ENCODE data around the gene NWD2. TPM values are rescaled to one million over a fixed set of nuclear protein-coding genes. Genes with fewer than 3 reads are reported as not detected.

NWD2 gene
- total and polyA plus RNA-seq, 2 donors (not counting 1 experiment from before 2014, with no cell fraction given) = not detected

- Histone ChIP-seq H3K36me3 (ENCODE audit: control insufficient read depth, insufficient read depth, low read length) (no peaks in the 10 kb centered on the region), H2AFZ (ENCODE audit: low read length) (no peak overlapping the region), H3K27me3 (ENCODE audit: control insufficient read depth, insufficient read depth, low read length) (no peaks in the 10 kb centered on the region), H3K27ac (ENCODE audit: insufficient read depth, low read length) (no peak overlapping the region), H3K9ac (ENCODE audit: insufficient read depth, low read length) (no peak overlapping the region), H3K4me1 (ENCODE audit: control insufficient read depth, extremely low read depth, insufficient read depth, low read length) (no peaks in the 10 kb centered on the region), H3K4me3 (replicated peaks in 1 of 4; ENCODE audit: control extremely low read depth in 1 of 4, insufficient read depth in 1 of 4, low read depth in 3 of 4, low read length in 4 of 4) (no peak overlapping the region), H3K4me2 (ENCODE audit: extremely low read depth, insufficient read depth, low read length) (no peak overlapping the region), H3K9me3 (ENCODE audit: control insufficient read depth, insufficient read depth, low read depth, low read length) (no peaks in the 10 kb centered on the region), H4K20me1 (ENCODE audit: control insufficient read depth, extremely low read depth, insufficient read depth, low read length) (no peaks in the 10 kb centered on the region), H3K79me2 (ENCODE audit: control insufficient read depth, insufficient read depth, low read length) (no peaks in the 10 kb centered on the region)
- TF ChIP-seq CTCF (conservative IDR thresholded peaks at IDR 0.05 in 1 of 2, IDR thresholded peaks at IDR 0.05 in 1 of 2; ENCODE audit: low read depth in 1 of 2, low read length in 2 of 2) (no peak), EZH2 (IDR thresholded peaks at IDR 0.05; ENCODE audit: low read length, missing control alignments) (no peak)
- DNase-seq (ENCODE audit: low read depth in 2 of 2) = no peak
Observed at GRCh38 chr4:37477126-37477525, 232.6 kb downstream of the NWD2 start.

GRCh38 chr4:37478151-37478550 lies 233.6 kb downstream of the NWD2 start:
- Histone ChIP-seq H3K27me3 (ENCODE audit: control insufficient read depth, insufficient read depth, low read length) (no peaks in the 10 kb centered on the region), H3K79me2 (ENCODE audit: control insufficient read depth, insufficient read depth, low read length) (no peaks in the 10 kb centered on the region), H3K4me2 (ENCODE audit: extremely low read depth, insufficient read depth, low read length) (no peak overlapping the region), H3K9me3 (ENCODE audit: control insufficient read depth, insufficient read depth, low read depth, low read length) (no peaks in the 10 kb centered on the region), H3K9ac (ENCODE audit: insufficient read depth, low read length) (no peak overlapping the region), H3K27ac (ENCODE audit: insufficient read depth, low read length) (no peak overlapping the region), H3K36me3 (ENCODE audit: control insufficient read depth, insufficient read depth, low read length) (no peaks in the 10 kb centered on the region), H4K20me1 (ENCODE audit: control insufficient read depth, extremely low read depth, insufficient read depth, low read length) (no peaks in the 10 kb centered on the region), H2AFZ (ENCODE audit: low read length) (no peak overlapping the region), H3K4me1 (ENCODE audit: control insufficient read depth, extremely low read depth, insufficient read depth, low read length) (no peaks in the 10 kb centered on the region), H3K4me3 (replicated peaks in 1 of 4; ENCODE audit: control extremely low read depth in 1 of 4, insufficient read depth in 1 of 4, low read depth in 3 of 4, low read length in 4 of 4) (no peak overlapping the region)
- DNase-seq (ENCODE audit: low read depth in 2 of 2) = no peak
- TF ChIP-seq CTCF (conservative IDR thresholded peaks at IDR 0.05 in 1 of 2, IDR thresholded peaks at IDR 0.05 in 1 of 2; ENCODE audit: low read depth in 1 of 2, low read length in 2 of 2) (no peak), EZH2 (IDR thresholded peaks at IDR 0.05; ENCODE audit: low read length, missing control alignments) (no peak)

- Histone ChIP-seq H3K4me2 (ENCODE audit: extremely low read depth, insufficient read depth, low read length) (no peak overlapping the region), H3K36me3 (ENCODE audit: control insufficient read depth, insufficient read depth, low read length) (no peaks in the 10 kb centered on the region), H3K9me3 (ENCODE audit: control insufficient read depth, insufficient read depth, low read depth, low read length) (no peaks in the 10 kb centered on the region), H3K9ac (ENCODE audit: insufficient read depth, low read length) (no peak overlapping the region), H4K20me1 (ENCODE audit: control insufficient read depth, extremely low read depth, insufficient read depth, low read length) (no peaks in the 10 kb centered on the region), H3K79me2 (ENCODE audit: control insufficient read depth, insufficient read depth, low read length) (no peaks in the 10 kb centered on the region), H3K4me3 (replicated peaks in 1 of 4; ENCODE audit: control extremely low read depth in 1 of 4, insufficient read depth in 1 of 4, low read depth in 3 of 4, low read length in 4 of 4) (no peak overlapping the region), H2AFZ (ENCODE audit: low read length) (no peak overlapping the region), H3K4me1 (ENCODE audit: control insufficient read depth, extremely low read depth, insufficient read depth, low read length) (no peaks in the 10 kb centered on the region), H3K27ac (ENCODE audit: insufficient read depth, low read length) (no peak overlapping the region), H3K27me3 (ENCODE audit: control insufficient read depth, insufficient read depth, low read length) (no peaks in the 10 kb centered on the region)
- TF ChIP-seq CTCF (conservative IDR thresholded peaks at IDR 0.05 in 1 of 2, IDR thresholded peaks at IDR 0.05 in 1 of 2; ENCODE audit: low read depth in 1 of 2, low read length in 2 of 2) = no peak
- TF ChIP-seq EZH2 (IDR thresholded peaks at IDR 0.05; ENCODE audit: low read length, missing control alignments) = no peak
- DNase-seq (ENCODE audit: low read depth in 2 of 2) = no peak
Observed at GRCh38 chr4:37480509-37480908, 236.0 kb downstream of the NWD2 start.

All from fibroblast of lung (primary cell).